ENCODE results near the gene GALNT14.

DNA sequence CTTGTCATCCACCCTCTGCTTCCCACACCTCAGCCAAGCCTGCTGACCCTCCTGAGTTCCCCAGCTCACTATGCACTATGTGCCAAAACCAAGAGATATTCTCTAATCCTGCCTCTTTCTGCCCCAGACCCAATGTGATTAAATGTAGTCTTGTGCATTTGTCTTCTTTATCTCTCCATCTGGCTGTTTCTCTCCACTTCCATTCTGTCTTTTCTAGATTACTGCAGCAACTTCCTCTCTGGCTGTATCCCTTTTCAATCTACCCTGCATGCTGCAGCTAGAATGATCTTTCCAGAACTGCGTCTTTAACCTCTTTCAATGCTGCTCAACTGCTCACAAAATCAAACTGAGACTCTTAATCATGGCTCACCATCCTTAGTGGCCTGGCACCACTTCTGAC, 164.1 kb downstream of the GALNT14 start:
- TF ChIP-seq JUN (CRISPR knock-in tag; IDR thresholded peaks at IDR 0.05) = no peak
- TF ChIP-seq SP1 (CRISPR knock-in tag; conservative IDR thresholded peaks at IDR 0.05) = no peak
- TF ChIP-seq, protein P1, sequence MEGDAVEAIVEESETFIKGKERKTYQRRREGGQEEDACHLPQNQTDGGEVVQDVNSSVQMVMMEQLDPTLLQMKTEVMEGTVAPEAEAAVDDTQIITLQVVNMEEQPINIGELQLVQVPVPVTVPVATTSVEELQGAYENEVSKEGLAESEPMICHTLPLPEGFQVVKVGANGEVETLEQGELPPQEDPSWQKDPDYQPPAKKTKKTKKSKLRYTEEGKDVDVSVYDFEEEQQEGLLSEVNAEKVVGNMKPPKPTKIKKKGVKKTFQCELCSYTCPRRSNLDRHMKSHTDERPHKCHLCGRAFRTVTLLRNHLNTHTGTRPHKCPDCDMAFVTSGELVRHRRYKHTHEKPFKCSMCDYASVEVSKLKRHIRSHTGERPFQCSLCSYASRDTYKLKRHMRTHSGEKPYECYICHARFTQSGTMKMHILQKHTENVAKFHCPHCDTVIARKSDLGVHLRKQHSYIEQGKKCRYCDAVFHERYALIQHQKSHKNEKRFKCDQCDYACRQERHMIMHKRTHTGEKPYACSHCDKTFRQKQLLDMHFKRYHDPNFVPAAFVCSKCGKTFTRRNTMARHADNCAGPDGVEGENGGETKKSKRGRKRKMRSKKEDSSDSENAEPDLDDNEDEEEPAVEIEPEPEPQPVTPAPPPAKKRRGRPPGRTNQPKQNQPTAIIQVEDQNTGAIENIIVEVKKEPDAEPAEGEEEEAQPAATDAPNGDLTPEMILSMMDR (IDR thresholded peaks at IDR 0.05) = no peak
- TF ChIP-seq, protein P2, sequence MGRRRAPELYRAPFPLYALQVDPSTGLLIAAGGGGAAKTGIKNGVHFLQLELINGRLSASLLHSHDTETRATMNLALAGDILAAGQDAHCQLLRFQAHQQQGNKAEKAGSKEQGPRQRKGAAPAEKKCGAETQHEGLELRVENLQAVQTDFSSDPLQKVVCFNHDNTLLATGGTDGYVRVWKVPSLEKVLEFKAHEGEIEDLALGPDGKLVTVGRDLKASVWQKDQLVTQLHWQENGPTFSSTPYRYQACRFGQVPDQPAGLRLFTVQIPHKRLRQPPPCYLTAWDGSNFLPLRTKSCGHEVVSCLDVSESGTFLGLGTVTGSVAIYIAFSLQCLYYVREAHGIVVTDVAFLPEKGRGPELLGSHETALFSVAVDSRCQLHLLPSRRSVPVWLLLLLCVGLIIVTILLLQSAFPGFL (CRISPR knock-in tag; IDR thresholded peaks at IDR 0.05; ENCODE audit: borderline replicate concordance) = no peak
- TF ChIP-seq CREB1 (CRISPR knock-in tag; IDR thresholded peaks at IDR 0.05) = no peak
